ENCODE measurements around the gene FHIT.

- no peak for TF ChIP-seq EZH2 (IDR thresholded peaks at IDR 0.05; ENCODE audit: borderline replicate concordance)
- no peak for TF ChIP-seq CTCF (IDR thresholded peaks at IDR 0.05; ENCODE audit: poor library complexity)
- no peak for TF ChIP-seq EZH2phosphoT487 (IDR thresholded peaks at IDR 0.05; ENCODE audit: low read depth, severe bottlenecking, unreplicated experiment)
Observed at GRCh38 chr3:60126511-60127304, 1124.5 kb downstream of the FHIT start.

Data from hepatocyte (in vitro differentiated cells).